ENCODE data around the gene TTN.

TTN gene

GRCh38 chr2:178480227-178481181 is 326.7 kb downstream of the TTN start, which contains the start of gene PLEKHA3:
Gene PLEKHA3, plus strand, starts transcription at chr2:178480457. Its CDS starts 413 bp downstream, at chr2:178480870.
- DNase-seq: peak; percentile 77 to 85

GRCh38 chr2:178479758-178480226 is 327.4 kb downstream of the TTN start:
- no peak for DNase-seq

- no peak for DNase-seq
Observed at GRCh38 chr2:178479275-178479616, 328.0 kb downstream of the TTN start.

GRCh38 chr2:178478439-178479274 is 328.6 kb downstream of the TTN start, which contains the start of gene FKBP7:
Gene FKBP7, minus strand, starts transcription at chr2:178478600. Its CDS starts 101 bp downstream, at chr2:178478499.
- DNase-seq: peak; percentile 82 to 83

GRCh38 chr2:178478130-178478438 is 329.1 kb downstream of the TTN start:
- no peak for DNase-seq

GRCh38 chr2:178477443-178478129 is 329.6 kb downstream of the TTN start:
- DNase-seq: no peak

- no peak for DNase-seq
Observed at GRCh38 chr2:178476477-178476876, 330.7 kb downstream of the TTN start.
